Neuronal stem cell (in vitro differentiated cells): ENCODE measurements around the gene ORAI2.

Experiments
- DNase-seq: peaks from one replicate; pipeline ENCODE4 v3.0.0-alpha.2; 2013; ENCODE audit warnings: low spot score
- H2AFZ ChIP-seq: one replicate; pipeline ENCODE4 v1.6.1; 2013; ENCODE audit warnings: mild to moderate bottlenecking, low read length, inconsistent platforms
- H2AK5ac ChIP-seq: 2 replicates; pipeline ENCODE4 v1.6.1; 2013; ENCODE audit warnings: low read depth, mild to moderate bottlenecking, inconsistent platforms, low read length, moderate library complexity, mixed read lengths
- H2BK120ac ChIP-seq: 2 replicates; pipeline ENCODE4 v1.6.1; 2013; ENCODE audit warnings: low read depth, mild to moderate bottlenecking, inconsistent platforms, low read length, moderate library complexity, mixed read lengths
- H2BK12ac ChIP-seq: one replicate; pipeline ENCODE4 v1.6.1; 2013; ENCODE audit warnings: low read length, inconsistent platforms
- H2BK15ac ChIP-seq: 2 replicates; pipeline ENCODE4 v1.6.1; 2013; ENCODE audit warnings: mild to moderate bottlenecking, low read length, inconsistent platforms, mixed read lengths
- H2BK5ac ChIP-seq: one replicate; pipeline ENCODE4 v1.6.1; 2013; ENCODE audit warnings: inconsistent platforms, mild to moderate bottlenecking, low read length, moderate library complexity
- H3K14ac ChIP-seq: one replicate; pipeline ENCODE4 v1.6.1; 2013; ENCODE audit warnings: low read length, inconsistent platforms
- H3K18ac ChIP-seq: 2 replicates; pipeline ENCODE4 v1.6.1; 2013; ENCODE audit warnings: low read length, inconsistent platforms
- H3K23ac ChIP-seq: 2 replicates; pipeline ENCODE4 v1.6.1; 2013; ENCODE audit warnings: low read depth, mild to moderate bottlenecking, mixed read lengths, low read length, inconsistent platforms; ENCODE audit not compliant: poor library complexity
- H3K27ac ChIP-seq: replicated peaks from 3 replicates; pipeline ENCODE4 v1.5.1; 2013; ENCODE audit warnings: low read length, inconsistent platforms
- H3K27me3 ChIP-seq, 3 experiments: 2 replicates each; pipeline ENCODE4 v1.6.1; 2013; ENCODE audit warnings: low read length in 3 of 3, mild to moderate bottlenecking in 2 of 3, inconsistent platforms in 1 of 3, low read depth in 1 of 3, mixed read lengths in 1 of 3, moderate library complexity in 1 of 3; ENCODE audit not compliant: control insufficient read depth in 3 of 3, insufficient read depth in 3 of 3
- H3K36me3 ChIP-seq, 2 donors: replicated peaks in 1 of 2; 2 replicates each; pipeline ENCODE4 v1.6.1; 2013; ENCODE audit warnings: low read length in 2 of 2; ENCODE audit not compliant: control insufficient read depth in 2 of 2, insufficient read depth in 2 of 2
- H3K4ac ChIP-seq: 2 replicates; pipeline ENCODE4 v1.6.1; 2013; ENCODE audit warnings: inconsistent platforms, mild to moderate bottlenecking, low read length, moderate library complexity
- H3K4me1 ChIP-seq, 2 donors: 1 replicate in 1 of 2; 2 replicates in 1 of 2; pipeline ENCODE4 v1.6.1; 2013; ENCODE audit warnings: low read length in 2 of 2, low read depth in 1 of 2; ENCODE audit not compliant: control insufficient read depth in 2 of 2, insufficient read depth in 1 of 2
- H3K4me2 ChIP-seq: one replicate; pipeline ENCODE4 v1.6.1; 2013; ENCODE audit warnings: mild to moderate bottlenecking, low read length, inconsistent platforms; ENCODE audit not compliant: insufficient read depth, poor library complexity, severe bottlenecking
- H3K4me3 ChIP-seq, 2 donors: 2 replicates each; pipeline ENCODE4 v1.5.1; 2013; ENCODE audit warnings: low read length in 2 of 2, mild to moderate bottlenecking in 2 of 2, inconsistent platforms in 1 of 2, moderate library complexity in 1 of 2
- H3K79me1 ChIP-seq: one replicate; pipeline ENCODE4 v1.6.1; 2013; ENCODE audit warnings: low read depth, mild to moderate bottlenecking, inconsistent platforms, low read length, moderate library complexity
- H3K9ac ChIP-seq: one replicate; pipeline ENCODE4 v1.6.1; 2013; ENCODE audit warnings: mild to moderate bottlenecking, low read depth, low read length, inconsistent platforms; ENCODE audit not compliant: poor library complexity
- H3K9me3 ChIP-seq, 2 donors: replicated peaks in 1 of 2; 2 replicates each; pipeline versions ENCODE3 to v1.6.1; 2013; ENCODE audit warnings: low read length in 2 of 2, mild to moderate bottlenecking in 2 of 2, inconsistent platforms in 1 of 2, low read depth in 1 of 2, mixed read lengths in 1 of 2, moderate library complexity in 1 of 2; ENCODE audit not compliant: control insufficient read depth in 2 of 2, insufficient read depth in 1 of 2
- H4K8ac ChIP-seq: one replicate; pipeline ENCODE4 v1.6.1; 2013; ENCODE audit warnings: low read depth, mild to moderate bottlenecking, inconsistent platforms, low read length, moderate library complexity
- H4K91ac ChIP-seq: one replicate; pipeline ENCODE4 v1.6.1; 2013; ENCODE audit warnings: low read length, low read depth, mild to moderate bottlenecking, inconsistent platforms; ENCODE audit not compliant: poor library complexity
- WGBS, 2 donors: extraction: QIAGEN DNeasy Blood & Tissue Kit; methylation state at CpG; one replicate each; pipeline ENCODE4 v1.1.7; 2013; ENCODE audit warnings: missing lambda C conversion rate in 2 of 2, mixed read lengths in 1 of 2; ENCODE audit not compliant: insufficient read length in 2 of 2, insufficient replicate concordance in 1 of 2; ENCODE audit errors: extremely low coverage in 2 of 2; 5-methylcytosine and 5-hydroxymethylcytosine counted together

ORAI2 gene

GRCh38 chr7:102464577-102465280, 31.4 kb downstream of the ORAI2 start, which contains the start of the genes ALKBH4 and LRWD1:
ALKBH4 (minus strand) TSS chr7:102464863; CDS start chr7:102464836, 27 bp downstream.
LRWD1 (plus strand) TSS chr7:102464984; CDS start chr7:102465081, 97 bp downstream.
- H3K9ac ChIP-seq: peak within 1 kb of the TSS; percentile 97
- H4K91ac ChIP-seq: no peak within 1 kb of the TSS
- peak within 1 kb of the TSS; percentile 90 to 97 for H3K4me3 ChIP-seq
- H3K27ac ChIP-seq: no peak within 1 kb of the TSS
- H3K23ac ChIP-seq: peak within 1 kb of the TSS; percentile 87
- peak within 1 kb of the TSS; percentile 29 for H2AK5ac ChIP-seq
- H3K79me1 ChIP-seq: peaks cover 14% of the 10 kb centered on the region
- peaks cover 11 to 30% of the 10 kb centered on the region in 2 donors for H3K36me3 ChIP-seq
- peak within 1 kb of the TSS; percentile 26 for H3K4ac ChIP-seq
- H4K8ac ChIP-seq: peak within 1 kb of the TSS; percentile 66
- H3K18ac ChIP-seq: peak within 1 kb of the TSS; percentile 97
- peak; percentile 92 for DNase-seq
- peak within 1 kb of the TSS; percentile 99 for H3K14ac ChIP-seq
- peaks cover 6% of the 10 kb centered on the region in 2 donors for H3K4me1 ChIP-seq
- H2BK5ac ChIP-seq: peak within 1 kb of the TSS; percentile 72
- H3K27me3 ChIP-seq: no peaks in the 10 kb centered on the region
- WGBS, 2 donors: no CpG with 5 or more reads among the region's 81 CpGs
- peak within 1 kb of the TSS; percentile 50 for H2BK12ac ChIP-seq
- no peak within 1 kb of the TSS for H2BK120ac ChIP-seq
- peak within 1 kb of the TSS; percentile 99 for H2AFZ ChIP-seq
- H3K9me3 ChIP-seq: peaks cover 0 to 2% of the 10 kb centered on the region in 2 donors
- H3K4me2 ChIP-seq: peak within 1 kb of the TSS; percentile 93
- H2BK15ac ChIP-seq: peak within 1 kb of the TSS; percentile 67

DNA sequence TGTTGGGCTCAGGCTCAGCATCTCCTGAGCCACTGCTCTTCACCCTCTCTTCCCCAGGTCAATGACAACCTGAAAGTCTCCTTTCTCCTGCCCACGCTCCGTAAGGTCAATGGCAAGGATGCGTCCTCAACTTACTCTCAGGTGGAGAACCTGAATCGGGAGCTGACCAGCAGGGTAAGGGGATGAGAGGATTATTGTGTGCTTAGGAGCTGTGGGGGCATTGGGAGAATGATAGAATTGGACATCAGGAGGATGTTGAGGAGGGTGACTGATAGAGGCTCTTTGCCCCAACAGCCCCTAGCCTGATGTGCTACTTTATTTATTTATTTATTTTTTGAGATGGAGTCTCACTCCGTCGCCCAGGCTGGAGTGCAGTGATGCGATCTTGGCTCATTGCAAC, 32.7 kb downstream of the ORAI2 start:
- Histone ChIP-seq H3K4me3 (peak overlapping the region; percentile 41 to 97), H3K27me3 (no peaks in the 10 kb centered on the region), H3K79me1 (peaks cover 14% of the 10 kb centered on the region), H3K4me1 (peaks cover 6% of the 10 kb centered on the region in 2 donors), H3K9ac (no peak overlapping the region), H3K9me3 (peaks cover 0 to 2% of the 10 kb centered on the region in 2 donors), H2BK12ac (no peak overlapping the region), H2AK5ac (no peak overlapping the region), H3K36me3 (peaks cover 14 to 42% of the 10 kb centered on the region in 2 donors), H3K23ac (no peak overlapping the region), H3K4ac (no peak overlapping the region), H2BK120ac (no peak overlapping the region), H2BK15ac (no peak overlapping the region), H2BK5ac (no peak overlapping the region), H4K8ac (no peak overlapping the region), H3K27ac (no peak overlapping the region), H3K14ac (no peak overlapping the region), H4K91ac (no peak overlapping the region), H2AFZ (no peak overlapping the region), H3K4me2 (no peak overlapping the region), H3K18ac (no peak overlapping the region)
- no CpG with 5 or more reads among the region's 7 CpGs for WGBS, 2 donors
- DNase-seq: no peak

- no peak overlapping the region for H3K4ac ChIP-seq
Measured at GRCh38 chr7:102467581-102468477, 34.5 kb downstream of the ORAI2 start.

More at GRCh38 chr7:102467581-102468477, 34.5 kb downstream of the ORAI2 start:
- Histone ChIP-seq H3K4me2 (no peak overlapping the region), H3K4me3 (no peak overlapping the region), H3K4me1 (peaks cover 6% of the 10 kb centered on the region in 2 donors), H3K9ac (no peak overlapping the region), H3K36me3 (peaks cover 19 to 54% of the 10 kb centered on the region in 2 donors), H4K8ac (no peak overlapping the region), H4K91ac (no peak overlapping the region), H2BK5ac (peak overlapping the region; percentile 39), H3K9me3 (peaks cover 0 to 2% of the 10 kb centered on the region in 2 donors), H3K23ac (peak overlapping the region; percentile 73), H2BK12ac (peak overlapping the region; percentile 73), H3K27me3 (no peaks in the 10 kb centered on the region), H3K18ac (no peak overlapping the region), H3K27ac (no peak overlapping the region), H3K79me1 (peaks cover 17% of the 10 kb centered on the region), H2AK5ac (no peak overlapping the region), H2BK120ac (no peak overlapping the region), H3K14ac (no peak overlapping the region), H2BK15ac (no peak overlapping the region), H2AFZ (no peak overlapping the region)
- no peak for DNase-seq
- WGBS, 2 donors: no CpG with 5 or more reads among the region's 24 CpGs
